ENCODE data around the gene RAB35. TPM values are rescaled to one million over a fixed set of nuclear protein-coding genes. Genes with fewer than 3 reads are reported as not detected.

RAB35 gene
- total RNA-seq, 1 experiment from 2014 or later: 62.0 TPM

GRCh38 chr12:120051535-120051934 is 65.0 kb downstream of the RAB35 start:
- in situ Hi-C loops (cut with HindIII; ENCODE audit: low pct_unique_long_range_greater_than_20kb, low sequenced_read_pairs): no loop called here
- DNase-seq (ENCODE audit: low read depth, low spot score) (no peak), ATAC-seq (no peak)
- Histone ChIP-seq H3K27me3 (ENCODE audit: control insufficient read depth, insufficient read depth, low read length) (no peaks in the 10 kb centered on the region), H3K4me3 (ENCODE audit: low read depth in 2 of 2, low read length in 2 of 2) (no peak overlapping the region), H3K27ac (ENCODE audit: low read length) (no peak overlapping the region), H3K9me3 (ENCODE audit: control insufficient read depth, insufficient read depth, low read depth, low read length) (no peaks in the 10 kb centered on the region), H3K4me1 (ENCODE audit: control insufficient read depth, insufficient read depth, low read length) (no peaks in the 10 kb centered on the region), H3K36me3 (ENCODE audit: control insufficient read depth, insufficient read depth, low read length) (no peaks in the 10 kb centered on the region)
- intact Hi-C loops (cut with micrococcal nuclease; ENCODE audit: unreplicated experiment): no loop called here
- BruUV-seq (replicated peaks): no TSS peak
- TF ChIP-seq POLR2AphosphoS5 (IDR thresholded peaks at IDR 0.05; ENCODE audit: low read depth, low read length) (no peak), CTCF (IDR thresholded peaks at IDR 0.05) (no peak), REST (IDR thresholded peaks at IDR 0.05; ENCODE audit: insufficient read depth in 1 of 2, low read depth in 2 of 2, low read length in 1 of 2) (no peak), SIN3A (IDR thresholded peaks at IDR 0.05; ENCODE audit: borderline replicate concordance, insufficient read depth, low read depth, low read length) (no peak), TCF7L2 (IDR thresholded peaks at IDR 0.05; ENCODE audit: low read depth, low read length) (no peak)
- POLR2A ChIA-PET: interaction anchor here (0.7 kb wide), 1 partner anchor 110 kb away, joined by 3 read pairs; no protein-coding TSS in a partner anchor
- CTCF ChIA-PET: no interaction called here

GRCh38 chr12:120049426-120049825 is 67.1 kb downstream of the RAB35 start:
- POLR2A ChIA-PET: no interaction called here
- intact Hi-C loops (cut with micrococcal nuclease; ENCODE audit: unreplicated experiment): no loop called here
- no TSS peak for BruUV-seq (replicated peaks)

More at GRCh38 chr12:120049426-120049825, 67.1 kb downstream of the RAB35 start:
- in situ Hi-C loops (cut with HindIII; ENCODE audit: low pct_unique_long_range_greater_than_20kb, low sequenced_read_pairs): no loop called here
- Histone ChIP-seq H3K27me3 (ENCODE audit: control insufficient read depth, insufficient read depth, low read length) (no peaks in the 10 kb centered on the region), H3K27ac (ENCODE audit: low read length) (no peak overlapping the region), H3K4me3 (ENCODE audit: low read depth in 2 of 2, low read length in 2 of 2) (no peak overlapping the region), H3K4me1 (ENCODE audit: control insufficient read depth, insufficient read depth, low read length) (no peaks in the 10 kb centered on the region), H3K36me3 (ENCODE audit: control insufficient read depth, insufficient read depth, low read length) (no peaks in the 10 kb centered on the region), H3K9me3 (ENCODE audit: control insufficient read depth, insufficient read depth, low read depth, low read length) (no peaks in the 10 kb centered on the region)
- TF ChIP-seq SIN3A (IDR thresholded peaks at IDR 0.05; ENCODE audit: borderline replicate concordance, insufficient read depth, low read depth, low read length): no peak
- TF ChIP-seq TCF7L2 (IDR thresholded peaks at IDR 0.05; ENCODE audit: low read depth, low read length): no peak
- no peak for TF ChIP-seq REST (IDR thresholded peaks at IDR 0.05; ENCODE audit: insufficient read depth in 1 of 2, low read depth in 2 of 2, low read length in 1 of 2)
- TF ChIP-seq CTCF (IDR thresholded peaks at IDR 0.05): no peak
- TF ChIP-seq POLR2AphosphoS5 (IDR thresholded peaks at IDR 0.05; ENCODE audit: low read depth, low read length): no peak
- DNase-seq (ENCODE audit: low read depth, low spot score) (no peak), ATAC-seq (no peak)
- CTCF ChIA-PET: interaction anchor here (1.0 kb wide), 1 partner anchor 13 kb away, joined by 3 read pairs; no protein-coding TSS in a partner anchor

Measured in Panc1 (cell line).